Spleen (tissue), 7 donors: ENCODE measurements around the gene ASIC1.

Experiments used
- POLR2AphosphoS5 ChIP-seq, 3 donors: sonication (generic); formaldehyde crosslinking; IDR thresholded peaks; one replicate each; pipeline ENCODE4 v1.5.1; 2017; ENCODE audit warnings: antibody characterized with exemption in 3 of 3
- TF ChIP-seq, protein P1 (sequence below), 11 experiments: fragments of 200-600 bp in 7 of 11; fragments of 450-650 bp in 4 of 11; sonication (generic) in 4 of 11; IDR thresholded peaks in 8 of 11; conservative IDR thresholded peaks in 3 of 11; 1 replicate in 7 of 11; 2 replicates in 4 of 11; pipeline versions ENCODE4 v1.4.0 to v1.8.0; 2016 to 2021; ENCODE audit warnings: antibody characterized with exemption in 11 of 11, inconsistent platforms in 4 of 11, mild to moderate bottlenecking in 1 of 11
- donor health status: DM: no; HTN: no; CAD: no; lungs with moderate emphysema.
- donor health status: DM: no; HTN: no; CAD: no.
- donor health status: DM: no; HTN: no; CAD: no.

DNA sequence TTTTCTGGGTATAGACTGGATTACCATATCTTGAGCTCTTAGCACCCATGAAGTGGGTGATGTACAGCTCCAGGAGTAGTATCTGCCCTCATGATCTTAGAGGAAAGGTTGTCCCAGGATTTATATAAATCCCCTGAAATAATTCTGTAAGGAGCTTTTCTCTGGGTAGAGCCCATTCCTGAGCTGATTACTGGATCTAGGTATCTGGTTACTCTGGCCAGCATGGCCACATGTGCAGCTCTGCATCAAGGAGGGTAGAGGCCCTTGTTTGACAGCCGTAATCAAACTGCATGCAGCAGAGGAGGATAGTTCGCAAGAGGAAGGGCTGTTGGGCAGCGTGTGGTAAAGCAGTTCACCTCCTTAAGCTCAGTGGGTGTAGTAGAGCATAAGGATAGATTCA lies 63.1 kb downstream of the ASIC1 start:
- no peak for TF ChIP-seq POLR2AphosphoS5 (IDR thresholded peaks at IDR 0.05)
- TF ChIP-seq, protein P1, sequence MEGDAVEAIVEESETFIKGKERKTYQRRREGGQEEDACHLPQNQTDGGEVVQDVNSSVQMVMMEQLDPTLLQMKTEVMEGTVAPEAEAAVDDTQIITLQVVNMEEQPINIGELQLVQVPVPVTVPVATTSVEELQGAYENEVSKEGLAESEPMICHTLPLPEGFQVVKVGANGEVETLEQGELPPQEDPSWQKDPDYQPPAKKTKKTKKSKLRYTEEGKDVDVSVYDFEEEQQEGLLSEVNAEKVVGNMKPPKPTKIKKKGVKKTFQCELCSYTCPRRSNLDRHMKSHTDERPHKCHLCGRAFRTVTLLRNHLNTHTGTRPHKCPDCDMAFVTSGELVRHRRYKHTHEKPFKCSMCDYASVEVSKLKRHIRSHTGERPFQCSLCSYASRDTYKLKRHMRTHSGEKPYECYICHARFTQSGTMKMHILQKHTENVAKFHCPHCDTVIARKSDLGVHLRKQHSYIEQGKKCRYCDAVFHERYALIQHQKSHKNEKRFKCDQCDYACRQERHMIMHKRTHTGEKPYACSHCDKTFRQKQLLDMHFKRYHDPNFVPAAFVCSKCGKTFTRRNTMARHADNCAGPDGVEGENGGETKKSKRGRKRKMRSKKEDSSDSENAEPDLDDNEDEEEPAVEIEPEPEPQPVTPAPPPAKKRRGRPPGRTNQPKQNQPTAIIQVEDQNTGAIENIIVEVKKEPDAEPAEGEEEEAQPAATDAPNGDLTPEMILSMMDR (IDR thresholded peaks at IDR 0.05 in 8 of 11, conservative IDR thresholded peaks at IDR 0.05 in 3 of 11) = no peak
